B cell (primary cell): ENCODE data around the gene SIKE1.

Experiments used
- CTCF ChIP-seq: fragments of 200-600 bp; IDR thresholded peaks from one replicate; pipeline ENCODE4 v1.8.0; 2022; ENCODE audit warnings: antibody characterized with exemption, mild to moderate bottlenecking
- EZH2 ChIP-seq: IDR thresholded peaks from 2 replicates; pipeline ENCODE4 v1.6.1; 2012; ENCODE audit warnings: borderline replicate concordance, low read depth, mild to moderate bottlenecking, moderate library complexity, low read length; ENCODE audit not compliant: insufficient read depth, poor library complexity, severe bottlenecking

GRCh38 chr1:114755006-114755931, 25.2 kb downstream of the SIKE1 start:
- TF ChIP-seq CTCF = no peak
- TF ChIP-seq EZH2 = no peak
